Naive thymus-derived CD4-positive, alpha-beta T cell (primary cell): Measurements from ENCODE around the gene PCNX2. TPM values are rescaled to one million over a fixed set of nuclear protein-coding genes. Genes with fewer than 3 reads are reported as not detected.

Experiments used
- ATAC-seq: fragments of 150-1000 bp; cut with Tn5 transposase; 2 replicates; pipeline ENCODE4 v1.10.0; 2021; ENCODE audit warnings: mild to moderate bottlenecking, moderate library complexity
- CTCF ChIA-PET: fragments of 350-600 bp; sonication (Branson Sonifier 250); formaldehyde crosslinking; loops from one replicate; lab custom pipeline; 2021; ENCODE audit warnings: antibody characterized with exemption; lab: Charles Lee
- POLR2A ChIA-PET: fragments of 350-600 bp; sonication (Branson Sonifier 250); formaldehyde crosslinking; loops from one replicate; lab custom pipeline; 2021; ENCODE audit warnings: antibody characterized with exemption, inconsistent platforms; lab: Charles Lee
- DNase-seq, 9 donors: peaks; one replicate each; pipeline versions ENCODE4 v3.0.0 to v3.0.0-alpha.2; 2020 to 2022; ENCODE audit warnings: mixed read lengths in 1 of 9
- H3K27ac ChIP-seq: one replicate; pipeline ENCODE4 v1.7.0; 2013; ENCODE audit warnings: mild to moderate bottlenecking, low read depth, low read length, moderate library complexity
- H3K27me3 ChIP-seq, 2 donors: one replicate each; pipeline ENCODE4 v1.7.0; 2013; ENCODE audit warnings: low read length in 2 of 2, mild to moderate bottlenecking in 2 of 2, moderate library complexity in 2 of 2; ENCODE audit not compliant: control insufficient read depth in 2 of 2, insufficient read depth in 2 of 2
- H3K36me3 ChIP-seq, 3 experiments: 1 replicate in 2 of 3; 2 replicates in 1 of 3; pipeline ENCODE4 v1.7.0; 2013; ENCODE audit warnings: low read length in 3 of 3, mild to moderate bottlenecking in 3 of 3, moderate library complexity in 1 of 3; ENCODE audit not compliant: insufficient read depth in 3 of 3, control insufficient read depth in 2 of 3
- H3K4me1 ChIP-seq, 2 donors: one replicate each; pipeline ENCODE4 v1.7.0; 2013; ENCODE audit warnings: low read length in 2 of 2, mild to moderate bottlenecking in 2 of 2, moderate library complexity in 1 of 2; ENCODE audit not compliant: control insufficient read depth in 2 of 2, insufficient read depth in 2 of 2
- H3K4me3 ChIP-seq: 2 replicates; pipeline ENCODE4 v1.7.0; 2013; ENCODE audit warnings: mild to moderate bottlenecking, low read length
- H3K9me3 ChIP-seq, 3 experiments: 1 replicate in 2 of 3; 2 replicates in 1 of 3; pipeline ENCODE4 v1.7.0; 2013; ENCODE audit warnings: low read length in 3 of 3; ENCODE audit not compliant: control insufficient read depth in 2 of 3
- H3K27ac Mint-ChIP-seq, 9 donors: one replicate each; pipeline ENCODE4 v1.8.0; 2020 to 2022; ENCODE audit warnings: mixed read lengths in 9 of 9, mild to moderate bottlenecking in 8 of 9, moderate library complexity in 5 of 9, inconsistent platforms in 2 of 9
- H3K27me3 Mint-ChIP-seq, 5 donors: one replicate each; pipeline ENCODE4 v1.8.0; 2021 to 2022; ENCODE audit warnings: mixed read lengths in 5 of 5, mild to moderate bottlenecking in 1 of 5
- H3K36me3 Mint-ChIP-seq, 5 donors: one replicate each; pipeline ENCODE4 v1.8.0; 2020 to 2022; ENCODE audit warnings: mixed read lengths in 5 of 5, mild to moderate bottlenecking in 3 of 5, inconsistent platforms in 1 of 5
- H3K4me1 Mint-ChIP-seq, 7 donors: one replicate each; pipeline ENCODE4 v1.8.0; 2020 to 2022; ENCODE audit warnings: mixed read lengths in 7 of 7, mild to moderate bottlenecking in 3 of 7, inconsistent platforms in 1 of 7
- H3K4me3 Mint-ChIP-seq, 10 donors: one replicate each; pipeline ENCODE4 v1.8.0; 2020 to 2022; ENCODE audit warnings: mild to moderate bottlenecking in 10 of 10, mixed read lengths in 10 of 10, moderate library complexity in 6 of 10, inconsistent platforms in 2 of 10
- H3K9me3 Mint-ChIP-seq, 11 donors: one replicate each; pipeline ENCODE4 v1.8.0; 2020 to 2022; ENCODE audit warnings: mixed read lengths in 11 of 11, mild to moderate bottlenecking in 4 of 11, inconsistent platforms in 1 of 11, moderate library complexity in 1 of 11
- intact Hi-C, 2 donors: fragments of 100-400 bp; cut with micrococcal nuclease; formaldehyde crosslinking; loops; one replicate each; pipeline ENCODE4 v1.15.1; 2023
- polyA plus RNA-seq, 2 donors: library from polyadenylated mRNA; unstranded; fragments of 300-500 nt; fragmentation: Illumina TruSeq; gene quantifications; one replicate each; pipeline ENCODE4 v1.2.3, GENCODE V29; 2021
- total RNA-seq, 6 experiments: library from RNA in 5 of 6; stranded (reverse) in 5 of 6; gene quantifications; 1 replicate in 5 of 6; 2 replicates in 1 of 6; pipeline ENCODE4 v1.2.3 and lab custom pipeline; 2021 to 2026

The PCNX2 gene
- total and polyA plus RNA-seq, 7 experiments from 2014 or later, result 4.1 to 61.8 (median 45.1) TPM

DNA sequence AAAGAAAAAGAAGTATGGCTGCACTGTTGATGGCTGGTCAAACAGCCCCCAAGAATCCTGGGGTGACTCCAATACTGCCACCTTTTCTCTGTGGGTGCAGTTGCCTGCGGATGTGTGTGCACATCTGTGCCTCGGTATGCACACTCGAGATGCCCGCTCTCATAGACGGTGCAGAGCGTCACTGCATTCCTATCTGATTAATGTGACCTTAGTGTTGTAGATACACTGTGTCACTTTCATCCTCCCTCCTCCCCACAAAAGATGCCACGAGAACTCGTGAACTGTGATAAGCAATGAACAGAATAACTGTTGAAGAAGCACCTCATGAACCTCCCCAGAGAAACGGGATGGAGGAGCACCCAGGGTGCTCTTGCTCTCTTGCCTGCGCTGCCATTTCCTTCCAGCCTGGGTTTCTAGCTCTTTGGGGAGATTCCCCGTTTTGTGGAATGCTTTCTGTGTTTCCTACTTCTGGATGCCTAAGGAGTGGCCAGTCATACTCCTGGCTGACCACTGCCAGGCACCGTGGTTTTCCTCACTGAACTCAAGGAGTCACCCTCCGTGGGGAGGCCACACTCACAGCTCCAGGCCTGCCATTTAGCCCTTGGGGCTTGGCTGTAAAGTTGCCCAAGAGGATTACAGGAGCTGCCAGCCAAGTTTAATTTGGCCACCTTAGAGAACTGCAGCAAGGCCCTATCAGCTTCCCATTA, 313.1 kb downstream of the PCNX2 start:
- intact Hi-C loops, result no loop called here
- H3K36me3 ChIP-seq, result peaks cover 0 to 17% (median 0%) of the 10 kb centered on the region in 3 experiments
- Mint-ChIP-seq H3K27me3 (no peaks in the 10 kb centered on the region), H3K36me3 (peaks cover 0 to 25% (median 10%) of the 10 kb centered on the region in 5 donors), H3K4me3 (no peak overlapping the region), H3K4me1 (peaks cover 10 to 19% (median 15%) of the 10 kb centered on the region in 7 donors), H3K9me3 (no peaks in the 10 kb centered on the region), H3K27ac (peak overlapping the region in 1 of 9 donors; percentile 21)
- H3K4me3 ChIP-seq, result no peak overlapping the region
- POLR2A ChIA-PET, result no interaction called here
- no peaks in the 10 kb centered on the region for H3K9me3 ChIP-seq
- ATAC-seq (no peak), DNase-seq (no peak)
- CTCF ChIA-PET, result no interaction called here
- H3K27ac ChIP-seq, result no peak overlapping the region
- no peaks in the 10 kb centered on the region for H3K27me3 ChIP-seq
- no peaks in the 10 kb centered on the region for H3K4me1 ChIP-seq

GRCh38 chr1:232980986-232981560, 314.5 kb downstream of the PCNX2 start:
- peaks cover 0 to 31% (median 22%) of the 10 kb centered on the region in 5 donors for H3K36me3 Mint-ChIP-seq
- H3K4me1 Mint-ChIP-seq, result peaks cover 10 to 24% (median 16%) of the 10 kb centered on the region in 7 donors
- H3K27me3 ChIP-seq, result no peaks in the 10 kb centered on the region
- ATAC-seq (no peak), DNase-seq (no peak)
- peaks cover 0 to 22% (median 0%) of the 10 kb centered on the region in 3 experiments for H3K36me3 ChIP-seq
- H3K27ac Mint-ChIP-seq, result peak overlapping the region in 3 of 9 donors; percentile 3 to 74 (median 10)
- ChIA-PET CTCF (no interaction called here), POLR2A (no interaction called here)
- H3K27ac ChIP-seq, result no peak overlapping the region
- no peaks in the 10 kb centered on the region for H3K27me3 Mint-ChIP-seq
- H3K4me1 ChIP-seq, result no peaks in the 10 kb centered on the region
- H3K9me3 Mint-ChIP-seq, result no peaks in the 10 kb centered on the region
- no peak overlapping the region for H3K4me3 ChIP-seq
- intact Hi-C loops, result no loop called here
- no peak overlapping the region for H3K4me3 Mint-ChIP-seq
- H3K9me3 ChIP-seq, result no peaks in the 10 kb centered on the region

- Histone ChIP-seq H3K27ac (no peak overlapping the region), H3K4me3 (no peak overlapping the region), H3K27me3 (no peaks in the 10 kb centered on the region), H3K4me1 (no peaks in the 10 kb centered on the region), H3K9me3 (no peaks in the 10 kb centered on the region), H3K36me3 (peaks cover 0 to 17% (median 0%) of the 10 kb centered on the region in 3 experiments)
- Mint-ChIP-seq H3K9me3 (no peaks in the 10 kb centered on the region), H3K27me3 (no peaks in the 10 kb centered on the region), H3K36me3 (peaks cover 0 to 33% (median 28%) of the 10 kb centered on the region in 5 donors), H3K4me1 (peaks cover 10 to 24% (median 16%) of the 10 kb centered on the region in 7 donors), H3K4me3 (no peak overlapping the region), H3K27ac (peak overlapping the region in 5 of 9 donors; percentile 6 to 82 (median 13))
- POLR2A ChIA-PET, result no interaction called here
- DNase-seq (no peak), ATAC-seq (no peak)
- intact Hi-C loops, result no loop called here
- CTCF ChIA-PET, result interaction anchor here (0.5 kb wide), 1 partner anchor 95 kb away, joined by 4 read pairs; no protein-coding TSS in a partner anchor
These were observed 315.1 kb downstream of the PCNX2 start for GRCh38 chr1:232980355-232980978.

GRCh38 chr1:232979558-232979957, 316.0 kb downstream of the PCNX2 start:
- Mint-ChIP-seq H3K36me3 (peaks cover 0 to 40% (median 33%) of the 10 kb centered on the region in 5 donors), H3K9me3 (peaks cover 0 to 3% (median 0%) of the 10 kb centered on the region in 11 donors), H3K27ac (peak overlapping the region in 1 of 9 donors; percentile 50), H3K4me3 (no peak overlapping the region), H3K4me1 (peaks cover 10 to 27% (median 16%) of the 10 kb centered on the region in 7 donors), H3K27me3 (no peaks in the 10 kb centered on the region)
- Histone ChIP-seq H3K36me3 (peaks cover 0 to 12% (median 0%) of the 10 kb centered on the region in 3 experiments), H3K4me3 (no peak overlapping the region), H3K9me3 (no peaks in the 10 kb centered on the region), H3K4me1 (no peaks in the 10 kb centered on the region), H3K27me3 (no peaks in the 10 kb centered on the region), H3K27ac (no peak overlapping the region)
- DNase-seq, result no peak
- intact Hi-C loops, result no loop called here
- ChIA-PET CTCF (no interaction called here), POLR2A (no interaction called here)
- no peak for ATAC-seq

DNA sequence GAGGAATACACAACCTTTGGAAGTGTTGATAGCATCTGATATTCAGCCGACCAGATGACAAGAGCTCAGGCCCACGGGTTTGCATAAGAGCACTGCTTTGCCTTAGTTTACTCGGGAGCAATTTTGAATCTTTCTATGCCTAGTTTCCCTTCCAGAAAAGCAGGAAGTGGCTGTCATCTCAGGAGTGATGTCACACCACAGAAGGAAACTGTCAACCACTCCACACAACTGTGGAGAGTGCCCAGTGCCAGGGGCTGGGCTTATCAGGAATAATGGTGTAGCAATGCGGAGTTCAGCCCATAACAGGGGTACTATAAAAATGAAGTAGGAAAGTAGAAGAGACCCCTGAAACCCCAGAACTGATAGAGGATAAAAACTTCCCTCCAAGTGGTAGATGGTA, 316.7 kb downstream of the PCNX2 start:
- peaks cover 0 to 10% (median 5%) of the 10 kb centered on the region in 11 donors for H3K9me3 Mint-ChIP-seq
- H3K9me3 ChIP-seq, result no peaks in the 10 kb centered on the region
- DNase-seq, result no peak
- peak overlapping the region in 1 of 10 donors; percentile 35 for H3K4me3 Mint-ChIP-seq
- H3K36me3 Mint-ChIP-seq, result peaks cover 6 to 48% (median 36%) of the 10 kb centered on the region in 5 donors
- H3K4me1 Mint-ChIP-seq, result peaks cover 12 to 27% (median 16%) of the 10 kb centered on the region in 7 donors
- H3K27ac ChIP-seq, result no peak overlapping the region
- intact Hi-C loops, result no loop called here
- no peaks in the 10 kb centered on the region for H3K27me3 Mint-ChIP-seq
- ChIA-PET CTCF (no interaction called here), POLR2A (no interaction called here)
- no peaks in the 10 kb centered on the region for H3K27me3 ChIP-seq
- H3K36me3 ChIP-seq, result peaks cover 0 to 16% (median 0%) of the 10 kb centered on the region in 3 experiments
- no peaks in the 10 kb centered on the region for H3K4me1 ChIP-seq
- H3K4me3 ChIP-seq, result no peak overlapping the region
- peak overlapping the region in 3 of 9 donors; percentile 82 to 85 (median 82) for H3K27ac Mint-ChIP-seq
- no peak for ATAC-seq

DNA sequence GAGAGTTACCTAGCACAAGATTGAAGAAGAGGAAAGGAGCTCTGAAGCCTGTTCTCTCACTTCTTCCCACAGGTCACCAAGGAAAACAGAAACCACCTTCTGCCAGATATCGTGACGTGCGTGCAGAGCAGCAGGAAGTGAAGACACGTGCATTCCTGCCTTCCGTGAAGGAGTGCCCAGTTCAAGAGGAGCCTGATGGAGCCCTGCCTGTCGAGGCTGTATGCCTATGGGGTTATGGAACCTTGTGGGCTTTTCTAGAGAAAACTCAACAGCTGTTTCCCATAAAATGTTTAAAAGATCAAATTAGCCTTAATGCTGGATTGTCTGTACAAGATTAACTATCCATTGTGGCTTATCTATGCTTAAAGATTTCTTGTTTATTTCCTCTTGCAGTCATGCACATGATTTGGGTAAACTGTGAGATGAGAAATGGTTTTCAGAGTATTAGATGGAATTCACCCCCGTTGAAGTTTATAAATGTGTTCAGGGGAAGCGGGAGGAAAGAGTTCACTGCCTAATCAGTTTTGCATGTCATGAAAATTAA, 317.4 kb downstream of the PCNX2 start:
- intact Hi-C loops, result no loop called here
- Histone ChIP-seq H3K27me3 (no peaks in the 10 kb centered on the region), H3K36me3 (peaks cover 0 to 21% (median 0%) of the 10 kb centered on the region in 3 experiments), H3K9me3 (no peaks in the 10 kb centered on the region), H3K4me1 (no peaks in the 10 kb centered on the region), H3K4me3 (no peak overlapping the region), H3K27ac (no peak overlapping the region)
- Mint-ChIP-seq H3K9me3 (peaks cover 4 to 16% (median 12%) of the 10 kb centered on the region in 11 donors), H3K36me3 (peaks cover 13 to 54% (median 40%) of the 10 kb centered on the region in 5 donors), H3K27me3 (no peaks in the 10 kb centered on the region), H3K4me3 (peak overlapping the region in 6 of 10 donors; percentile 7 to 66 (median 26)), H3K4me1 (peaks cover 13 to 27% (median 16%) of the 10 kb centered on the region in 7 donors), H3K27ac (peak overlapping the region; percentile 46 to 94 (median 75))
- CTCF ChIA-PET, result no interaction called here
- peak; percentile 73 for ATAC-seq
- peak in 6 of 9 donors; percentile 7 to 50 (median 32) for DNase-seq
- POLR2A ChIA-PET, result no interaction called here
